ENCODE results near the gene TRABD.
A peak's percentile ranks its signal among the peaks of the same experiment; 100 is the strongest.
"Not testable (repeated sequence)": the region's sequence is repeated elsewhere in the genome, so short reads cannot be mapped to it uniquely, and the experiment has no call there.

Gene TRABD

DNA sequence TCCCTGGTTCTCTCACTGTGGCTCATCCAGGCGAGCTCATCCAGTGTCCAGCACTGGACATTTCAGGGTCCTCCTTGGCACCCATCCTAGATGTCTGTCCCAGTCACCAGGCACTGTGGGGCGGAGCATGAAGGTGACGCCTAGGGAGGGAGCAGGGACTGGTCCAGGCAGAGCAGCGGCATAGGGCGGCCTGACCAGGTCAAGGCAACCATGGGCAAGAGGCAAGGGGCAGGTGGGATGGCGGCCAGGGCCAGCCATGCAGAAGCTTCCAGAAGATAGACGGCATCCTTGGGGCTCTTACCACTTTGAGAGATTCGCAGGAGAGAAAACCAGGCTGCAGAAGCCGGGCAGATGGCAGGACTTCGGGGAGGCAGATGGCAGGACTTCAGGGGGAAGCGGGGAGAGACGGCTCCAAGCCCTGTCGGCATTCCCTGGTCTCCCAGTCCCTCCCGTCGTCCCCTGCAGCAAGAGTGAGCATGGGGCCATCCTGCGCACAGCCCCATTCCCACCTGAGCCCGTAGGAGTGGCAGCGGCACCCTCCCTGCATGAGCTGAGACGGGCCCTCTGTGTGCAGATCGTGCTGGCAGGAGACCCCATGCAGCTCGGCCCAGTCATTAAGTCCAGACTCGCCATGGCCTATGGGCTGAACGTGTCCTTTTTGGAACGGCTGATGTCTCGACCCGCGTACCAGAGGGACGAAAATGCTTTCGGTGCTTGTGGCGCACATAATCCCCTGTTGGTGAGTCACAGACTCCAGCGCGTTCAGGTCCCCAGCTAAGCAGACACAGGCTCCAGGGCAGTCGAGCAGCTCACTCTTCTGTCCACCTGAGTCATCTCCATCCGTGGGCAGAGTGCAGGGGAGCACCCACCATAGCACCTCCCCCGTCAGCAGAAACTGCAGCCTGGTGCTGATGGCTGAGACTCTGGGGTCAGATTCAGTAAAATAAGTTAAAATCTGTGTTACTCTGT lies 35.3 kb upstream of the TRABD start:
- peak; percentile 28 for DNase-seq
- in situ Hi-C loops (cut with HindIII; ENCODE audit: low pct_ligation_motif_present, low pct_unique_long_range_greater_than_20kb, low sequenced_read_pairs) = no loop called here

DNA sequence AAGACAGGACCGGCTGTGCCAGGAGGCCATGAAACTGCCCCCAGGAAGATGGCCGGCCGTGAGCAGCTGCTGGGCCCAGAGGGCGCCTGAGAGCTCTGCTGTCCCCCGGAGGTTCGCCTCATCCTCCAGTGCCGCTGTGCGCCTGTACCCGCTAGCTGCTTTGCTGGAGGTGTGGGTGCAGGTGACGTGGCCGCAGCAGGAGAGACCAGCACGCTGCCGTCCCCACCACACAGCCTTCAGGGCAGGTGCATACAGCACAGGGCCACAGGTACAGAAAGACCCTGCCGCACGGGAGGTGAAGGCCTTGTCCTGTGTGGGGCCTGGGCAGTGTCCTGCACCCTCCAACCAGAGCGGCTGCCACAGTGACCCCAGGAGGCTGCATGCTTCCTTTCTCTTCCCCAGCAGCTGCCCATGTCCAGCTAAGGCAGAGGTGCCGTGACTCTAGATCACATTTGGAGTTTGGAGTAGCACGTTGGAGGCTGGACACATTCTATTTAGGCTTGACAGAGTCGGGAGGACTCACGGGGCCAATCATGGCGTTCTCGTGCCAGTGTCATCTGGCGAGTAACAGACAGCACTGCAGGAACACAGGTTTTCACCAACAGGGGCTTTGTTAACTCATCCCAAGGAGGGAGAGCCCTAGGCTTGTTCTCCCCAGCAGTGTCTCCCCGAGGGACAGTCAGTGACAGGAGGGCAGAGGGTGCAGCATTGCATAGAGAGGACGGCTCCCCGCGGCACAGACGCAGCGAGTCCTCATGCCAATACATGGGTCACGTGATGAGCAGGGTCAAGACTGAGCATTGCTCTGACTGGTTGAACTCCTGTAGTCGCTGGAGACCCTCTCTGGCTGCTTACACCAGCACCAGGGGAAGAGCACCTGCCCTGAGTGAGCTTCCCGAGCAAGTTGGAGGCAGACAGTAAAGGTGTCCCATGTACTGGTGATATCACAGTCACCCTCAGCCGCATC lies 33.9 kb upstream of the TRABD start:
- in situ Hi-C loops (cut with HindIII; ENCODE audit: low pct_ligation_motif_present, low pct_unique_long_range_greater_than_20kb, low sequenced_read_pairs) = no loop called here
- DNase-seq = no peak

- in situ Hi-C loops (cut with HindIII; ENCODE audit: low pct_ligation_motif_present, low pct_unique_long_range_greater_than_20kb, low sequenced_read_pairs) = no loop called here
- DNase-seq = no peak
Observed at GRCh38 chr22:50153056-50153755, 32.5 kb upstream of the TRABD start.

DNA sequence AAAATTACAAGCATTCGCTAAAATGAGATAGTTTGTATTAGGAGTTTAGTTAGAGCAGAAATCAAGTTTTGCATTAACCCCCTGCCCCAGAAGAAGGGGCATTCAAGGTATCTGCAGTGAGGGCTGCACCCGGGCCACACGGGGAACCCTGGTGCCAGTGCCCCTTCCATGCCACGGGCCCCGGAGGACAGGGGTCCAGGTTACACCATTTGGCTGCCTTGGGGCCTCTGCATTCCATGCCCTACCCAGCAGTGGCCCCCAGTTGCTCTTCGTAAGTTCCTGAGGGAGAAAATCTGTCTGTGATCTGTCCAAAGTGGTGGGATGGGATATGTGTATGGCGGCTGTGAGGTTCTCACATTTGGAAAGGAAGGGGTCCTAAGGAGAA lies 32.0 kb upstream of the TRABD start:
- in situ Hi-C loops (cut with HindIII; ENCODE audit: low pct_ligation_motif_present, low pct_unique_long_range_greater_than_20kb, low sequenced_read_pairs) = no loop called here
- DNase-seq = no peak

DNA sequence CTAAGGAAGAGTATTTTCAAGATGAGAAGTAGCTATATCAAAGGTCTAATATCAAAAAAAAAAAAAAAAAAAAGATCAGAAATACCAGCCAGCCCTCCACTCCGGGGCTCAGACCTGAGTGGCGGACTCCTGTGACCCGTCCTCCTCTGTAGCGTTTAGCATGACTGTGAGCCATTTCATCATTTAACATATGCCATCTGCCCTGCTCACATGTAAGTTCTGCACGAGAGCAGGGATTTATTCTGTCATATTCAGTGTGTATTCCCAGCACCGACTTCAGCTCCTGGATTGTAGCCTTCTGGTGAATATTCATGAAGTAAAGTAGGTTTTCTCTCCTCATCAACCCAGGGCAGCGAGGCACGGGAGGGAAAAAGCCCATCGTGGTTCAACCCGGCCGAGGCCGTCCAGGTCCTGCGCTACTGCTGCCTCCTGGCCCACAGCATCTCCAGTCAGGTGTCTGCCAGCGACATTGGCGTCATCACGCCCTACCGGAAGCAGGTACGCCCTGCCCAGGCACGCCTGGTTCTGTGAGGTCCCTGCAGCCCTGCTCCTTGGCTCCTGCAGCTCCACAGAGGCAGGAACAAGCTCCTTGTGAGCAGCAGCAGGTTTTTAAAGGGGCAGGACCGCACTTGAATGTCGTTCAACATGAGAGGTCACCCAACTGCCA lies 27.9 kb upstream of the TRABD start:
- in situ Hi-C loops (cut with HindIII; ENCODE audit: low pct_ligation_motif_present, low pct_unique_long_range_greater_than_20kb, low sequenced_read_pairs) = no loop called here
- DNase-seq = no peak

GRCh38 chr22:50160947-50161346 lies 24.8 kb upstream of the TRABD start:
- in situ Hi-C loops (cut with HindIII; ENCODE audit: low pct_ligation_motif_present, low pct_unique_long_range_greater_than_20kb, low sequenced_read_pairs) = no loop called here
- DNase-seq = no peak

DNA sequence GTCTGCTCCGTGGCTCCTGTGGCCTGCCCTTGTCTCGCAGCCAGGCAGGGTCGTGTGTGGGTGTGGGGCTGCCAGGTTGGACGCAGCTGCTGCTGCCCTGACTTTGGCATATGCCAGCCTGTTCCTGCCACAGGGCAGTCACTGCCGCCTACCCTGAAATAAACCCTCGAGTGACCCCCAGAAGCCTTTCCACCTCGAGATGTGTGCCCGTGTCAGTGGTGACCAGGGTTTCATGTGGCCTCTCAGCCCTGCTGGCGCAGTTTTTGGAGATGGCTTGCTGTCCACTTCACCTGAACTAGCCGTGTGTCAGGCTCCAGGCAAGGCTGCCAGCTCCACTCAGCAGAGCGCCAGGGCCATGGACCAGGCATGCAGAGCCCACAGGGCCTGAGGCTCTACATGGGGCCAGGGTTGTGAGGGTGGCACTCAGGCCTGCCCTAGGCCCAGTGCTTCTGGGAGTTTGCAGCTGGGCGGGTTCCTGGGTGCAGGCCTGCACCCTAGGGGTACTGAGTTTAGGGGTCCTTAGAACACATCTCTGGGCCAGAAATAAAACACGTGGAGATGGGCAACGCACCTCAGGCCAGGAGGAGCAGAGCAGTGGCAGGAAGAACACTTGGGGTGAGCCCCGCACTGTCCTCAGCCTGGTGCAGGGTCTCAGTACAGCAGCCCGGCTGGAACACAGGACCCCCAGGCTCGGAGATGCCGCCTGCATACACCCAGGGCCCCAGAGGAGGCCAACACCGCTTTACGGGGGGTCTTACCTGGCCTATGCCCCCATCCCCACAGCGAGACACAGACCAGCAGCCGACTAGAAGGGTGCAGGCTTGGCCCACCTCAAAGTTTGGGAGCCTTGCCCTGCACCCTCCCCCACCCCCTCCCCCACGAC lies 24.0 kb upstream of the TRABD start:
- in situ Hi-C loops (cut with HindIII; ENCODE audit: low pct_ligation_motif_present, low pct_unique_long_range_greater_than_20kb, low sequenced_read_pairs) = no loop called here
- DNase-seq = no peak

DNA sequence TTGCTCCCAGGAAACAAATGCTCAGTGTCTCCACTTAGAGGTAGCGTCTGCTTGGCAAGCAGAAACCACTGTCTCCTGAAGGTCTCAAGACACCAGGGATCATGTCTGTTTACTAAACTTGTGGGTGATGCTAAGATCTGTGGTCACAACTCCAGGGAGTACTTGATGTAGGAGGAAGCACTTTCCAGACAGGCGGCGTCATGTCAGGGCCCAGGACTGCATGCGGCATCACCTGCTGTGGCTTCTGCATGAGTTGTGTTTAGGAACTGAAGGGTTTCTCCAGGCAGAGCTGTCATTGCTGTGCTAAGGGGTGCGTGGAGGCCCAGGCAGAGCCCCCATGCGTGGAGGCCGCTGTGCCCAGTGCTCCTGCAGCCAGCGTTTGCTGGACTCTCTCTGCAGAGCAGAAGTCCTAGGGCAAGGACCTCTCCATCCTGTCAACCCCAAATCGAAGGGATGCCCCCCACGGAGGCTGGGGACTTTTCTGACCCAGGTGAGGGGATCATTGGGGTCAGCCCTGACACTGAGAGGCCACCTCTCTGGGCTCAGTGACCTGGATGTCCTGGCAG lies 23.2 kb upstream of the TRABD start:
- in situ Hi-C loops (cut with HindIII; ENCODE audit: low pct_ligation_motif_present, low pct_unique_long_range_greater_than_20kb, low sequenced_read_pairs) = no loop called here

DNA sequence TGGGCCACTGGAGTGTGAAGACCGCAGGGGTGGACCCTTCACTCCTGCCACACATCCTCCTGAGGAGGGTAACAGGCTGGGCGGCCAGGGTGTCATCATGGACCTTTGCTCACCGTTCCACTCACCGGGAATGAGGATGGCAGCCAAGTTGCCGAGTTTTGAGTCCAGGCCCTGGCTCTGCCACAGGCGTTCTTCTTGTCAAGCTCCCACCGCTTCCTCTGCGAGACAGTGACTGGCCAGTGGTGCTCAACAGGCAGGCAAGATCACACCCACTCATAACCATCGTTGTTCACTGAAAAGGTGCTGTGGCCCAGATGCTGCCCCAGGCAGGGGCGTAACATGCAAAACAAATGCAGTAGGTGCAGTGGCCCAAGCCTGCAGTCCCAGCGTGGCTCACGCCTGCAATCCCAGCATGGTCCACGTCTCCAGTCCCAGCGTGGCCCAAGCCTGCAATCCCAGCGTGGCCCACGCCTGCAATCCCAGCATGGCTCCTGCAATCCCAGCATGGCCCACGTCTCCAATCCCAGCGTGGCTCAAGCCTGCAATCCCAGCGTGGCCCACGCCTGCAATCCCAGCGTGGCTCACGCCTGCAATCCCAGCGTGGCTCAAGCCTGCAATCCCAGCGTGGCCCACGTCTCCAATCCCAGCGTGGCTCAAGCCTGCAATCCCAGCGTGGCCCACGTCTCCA lies 20.1 kb upstream of the TRABD start:
- in situ Hi-C loops (cut with HindIII; ENCODE audit: low pct_ligation_motif_present, low pct_unique_long_range_greater_than_20kb, low sequenced_read_pairs) = no loop called here

More for the DNA sequence above, 23.2 kb upstream of the TRABD start:
- DNase-seq = no peak

GRCh38 chr22:50167689-50168489 lies 17.8 kb upstream of the TRABD start:
- in situ Hi-C loops (cut with HindIII; ENCODE audit: low pct_ligation_motif_present, low pct_unique_long_range_greater_than_20kb, low sequenced_read_pairs) = no loop called here
- no peak for DNase-seq

More for the DNA sequence above, 20.1 kb upstream of the TRABD start:
- no peak for DNase-seq

DNA sequence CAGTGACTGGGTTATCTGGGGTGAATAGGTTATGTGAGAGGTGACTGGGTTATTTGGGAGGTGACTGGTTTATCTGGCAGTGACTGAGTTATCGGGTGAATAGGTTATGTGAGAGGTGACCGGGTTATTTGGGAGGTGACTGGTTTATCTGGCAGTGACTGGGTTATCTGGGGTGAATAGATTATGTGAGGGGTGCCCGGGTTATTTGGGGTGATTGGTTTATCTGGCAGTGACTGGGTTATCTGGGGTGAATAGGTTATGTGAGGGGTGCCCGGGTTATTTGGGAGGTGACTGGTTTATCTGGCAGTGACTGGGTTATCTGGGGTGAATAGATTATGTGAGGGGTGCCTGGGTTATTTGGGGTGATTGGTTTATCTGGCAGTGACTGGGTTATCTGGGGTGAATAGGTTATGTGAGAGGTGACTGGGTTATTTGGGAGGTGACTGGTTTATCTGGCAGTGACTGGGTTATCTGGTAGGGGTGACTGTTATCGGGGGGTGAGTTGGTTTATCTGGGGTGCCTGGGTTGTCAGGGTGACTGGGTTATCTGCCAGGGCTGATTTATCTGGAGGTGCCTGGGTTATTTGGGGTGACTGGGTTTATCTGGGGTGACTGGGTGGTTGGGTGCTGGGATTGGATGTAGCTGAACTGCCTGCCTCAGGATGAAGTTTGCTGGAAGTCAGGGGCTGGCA lies 17.1 kb upstream of the TRABD start:
- in situ Hi-C loops (cut with HindIII; ENCODE audit: low pct_ligation_motif_present, low pct_unique_long_range_greater_than_20kb, low sequenced_read_pairs); DNase-seq: not testable (repeated sequence)

DNA sequence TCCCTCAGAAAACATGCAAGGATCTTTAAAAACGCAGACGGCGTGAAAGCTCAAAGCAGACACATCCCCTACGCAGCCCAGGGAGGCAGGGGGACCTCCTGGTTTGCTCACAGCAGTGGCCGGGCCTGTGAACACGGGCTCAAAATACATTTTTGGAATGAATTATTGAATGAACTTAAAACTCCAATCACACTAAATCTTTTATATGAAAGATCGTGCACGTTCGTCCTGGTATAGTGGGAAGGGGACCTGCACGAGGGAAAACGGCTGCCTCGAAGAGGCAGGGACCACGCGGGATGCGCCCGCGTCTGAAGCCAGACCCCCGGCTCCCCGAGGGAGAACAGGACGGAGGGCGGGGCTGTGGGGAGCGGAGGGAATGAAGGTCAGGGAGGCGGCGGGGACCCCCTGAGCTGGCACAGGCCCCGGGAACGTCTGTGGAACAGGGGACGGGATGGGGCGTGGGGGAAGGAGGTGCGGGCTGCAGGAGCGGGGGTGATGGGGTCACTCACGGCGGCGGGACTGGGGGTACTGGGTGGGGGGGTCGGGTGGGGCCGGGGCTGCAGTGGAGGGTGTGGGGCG lies 16.4 kb upstream of the TRABD start:
- in situ Hi-C loops (cut with HindIII; ENCODE audit: low pct_ligation_motif_present, low pct_unique_long_range_greater_than_20kb, low sequenced_read_pairs) = no loop called here
- no peak for DNase-seq

- DNase-seq = peak; percentile 20
- in situ Hi-C loops (cut with HindIII; ENCODE audit: low pct_ligation_motif_present, low pct_unique_long_range_greater_than_20kb, low sequenced_read_pairs) = no loop called here
Observed at GRCh38 chr22:50169774-50170341, 15.9 kb upstream of the TRABD start.

DNA sequence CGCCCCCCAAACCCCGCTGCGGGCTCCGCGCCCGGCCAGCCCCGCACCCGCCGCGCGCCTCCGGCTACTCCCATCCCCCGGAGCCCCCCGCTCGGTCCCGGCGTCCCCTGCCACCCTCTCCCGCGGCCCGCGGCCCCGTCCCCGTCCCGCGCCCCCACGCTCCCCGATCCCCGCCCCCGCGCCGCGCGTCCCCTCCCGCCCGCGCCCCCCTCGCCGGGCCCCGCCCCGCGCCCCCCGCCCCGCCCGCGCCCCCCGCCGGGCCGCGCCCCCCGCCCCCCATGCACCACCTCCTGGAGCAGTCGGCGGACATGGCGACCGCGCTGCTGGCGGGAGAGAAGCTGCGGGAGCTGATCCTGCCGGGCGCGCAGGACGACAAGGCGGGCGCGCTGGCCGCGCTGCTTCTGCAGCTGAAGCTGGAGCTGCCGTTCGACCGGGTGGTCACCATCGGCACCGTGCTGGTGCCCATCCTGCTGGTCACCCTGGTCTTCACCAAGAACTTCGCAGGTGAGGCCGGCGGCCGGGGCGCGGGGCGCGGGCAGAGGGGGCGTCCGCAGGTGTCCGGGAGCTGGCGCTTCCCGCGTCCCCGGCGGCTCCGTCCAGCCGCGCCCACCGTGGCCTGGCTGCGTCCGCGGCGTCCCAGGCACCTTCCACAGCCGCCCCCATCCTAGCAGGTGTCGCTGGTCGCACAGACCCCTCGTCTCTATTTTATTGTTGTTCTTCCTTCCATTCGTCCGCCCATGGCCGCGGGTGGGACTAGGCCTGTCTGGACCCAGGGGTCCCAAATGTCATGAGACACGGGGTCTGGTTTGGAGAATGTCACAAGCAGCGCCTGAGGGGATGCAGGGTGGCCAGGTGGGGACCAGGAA lies 15.0 kb upstream of the TRABD start, which contains the start of gene PANX2:
PANX2 (plus strand) TSS at position 279 of the 866 bp plus-strand sequence; CDS start at position 279, 0 bp downstream.
- in situ Hi-C loops (cut with HindIII; ENCODE audit: low pct_ligation_motif_present, low pct_unique_long_range_greater_than_20kb, low sequenced_read_pairs) = no loop called here

More for the DNA sequence above, 15.0 kb upstream of the TRABD start, which contains the start of gene PANX2:
- no peak for DNase-seq

Data from ACHN (cell line).